Peyer's patch (tissue), 4 donors: ENCODE data around the gene SGSH.

Experiments
- POLR2A ChIP-seq, 2 donors: fragments of 450-650 bp; IDR thresholded peaks; one replicate each; pipeline ENCODE4 v1.5.1; 2017; ENCODE audit warnings: antibody characterized with exemption in 2 of 2, mild to moderate bottlenecking in 2 of 2, moderate library complexity in 2 of 2
- TF ChIP-seq, protein P1 (sequence below), 6 experiments: fragments of 450-650 bp in 4 of 6; fragments of 200-600 bp in 2 of 6; sonication (generic) in 1 of 6; IDR thresholded peaks; one replicate each; pipeline ENCODE4 v1.5.1; 2017 to 2019; ENCODE audit warnings: antibody characterized with exemption in 6 of 6, mild to moderate bottlenecking in 3 of 6, moderate library complexity in 1 of 6

- no peak for TF ChIP-seq POLR2A (IDR thresholded peaks at IDR 0.05)
- TF ChIP-seq, protein P1, sequence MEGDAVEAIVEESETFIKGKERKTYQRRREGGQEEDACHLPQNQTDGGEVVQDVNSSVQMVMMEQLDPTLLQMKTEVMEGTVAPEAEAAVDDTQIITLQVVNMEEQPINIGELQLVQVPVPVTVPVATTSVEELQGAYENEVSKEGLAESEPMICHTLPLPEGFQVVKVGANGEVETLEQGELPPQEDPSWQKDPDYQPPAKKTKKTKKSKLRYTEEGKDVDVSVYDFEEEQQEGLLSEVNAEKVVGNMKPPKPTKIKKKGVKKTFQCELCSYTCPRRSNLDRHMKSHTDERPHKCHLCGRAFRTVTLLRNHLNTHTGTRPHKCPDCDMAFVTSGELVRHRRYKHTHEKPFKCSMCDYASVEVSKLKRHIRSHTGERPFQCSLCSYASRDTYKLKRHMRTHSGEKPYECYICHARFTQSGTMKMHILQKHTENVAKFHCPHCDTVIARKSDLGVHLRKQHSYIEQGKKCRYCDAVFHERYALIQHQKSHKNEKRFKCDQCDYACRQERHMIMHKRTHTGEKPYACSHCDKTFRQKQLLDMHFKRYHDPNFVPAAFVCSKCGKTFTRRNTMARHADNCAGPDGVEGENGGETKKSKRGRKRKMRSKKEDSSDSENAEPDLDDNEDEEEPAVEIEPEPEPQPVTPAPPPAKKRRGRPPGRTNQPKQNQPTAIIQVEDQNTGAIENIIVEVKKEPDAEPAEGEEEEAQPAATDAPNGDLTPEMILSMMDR (IDR thresholded peaks at IDR 0.05): no peak
Observed at GRCh38 chr17:80233202-80233601, 13.1 kb upstream of the SGSH start.
